PC-3 (cell line): ENCODE measurements around the gene PRPSAP2. TPM values are rescaled to one million over a fixed set of nuclear protein-coding genes. Genes with fewer than 3 reads are reported as not detected.

ENCODE experiments used
- ATAC-seq: fragments of 200-7000 bp; cut with Tn5 transposase; 2 replicates; pipeline ENCODE4 v1.9.1; 2020; ENCODE audit warnings: mild to moderate bottlenecking, moderate library complexity
- BruUV-seq: library from RNA; stranded (reverse); fragments of 400-500 nt; replicated peaks from 2 replicates; lab custom pipeline; 2021; lab: Mats Ljungman, UMichigan
- CTCF ChIA-PET: fragments of 300-600 bp; sonication (Branson Sonifier 250); formaldehyde crosslinking; loops from one replicate; lab custom pipeline; 2022; ENCODE audit warnings: antibody characterized with exemption; lab: Charles Lee
- POLR2A ChIA-PET: fragments of 300-600 bp; sonication (Branson Sonifier 250); formaldehyde crosslinking; loops from one replicate; lab custom pipeline; 2022; ENCODE audit warnings: antibody characterized with exemption; ENCODE audit not compliant: unreplicated experiment; lab: Charles Lee
- DNase-seq: peaks from one replicate; pipeline ENCODE4 v3.0.0-alpha.2; 2015
- H2AFZ ChIP-seq: fragments of 300-600 bp; sonication (generic); 2 replicates; pipeline ENCODE4 v1.6.0; 2016; ENCODE audit warnings: antibody characterized with exemption, low read length
- H3F3A ChIP-seq: fragments of 300-600 bp; sonication (generic); one replicate; pipeline ENCODE4 v1.6.0; 2017; ENCODE audit warnings: antibody characterized with exemption, low read length, control low read depth, mild to moderate bottlenecking; ENCODE audit not compliant: unreplicated experiment
- H3K27ac ChIP-seq: fragments of 300-600 bp; sonication (generic); 2 replicates; pipeline ENCODE4 v1.5.1; 2016; ENCODE audit warnings: mild to moderate bottlenecking, low read length
- H3K27me3 ChIP-seq: fragments of 300-600 bp; sonication (generic); 2 replicates; pipeline ENCODE4 v1.6.1; 2016; ENCODE audit warnings: low read length, mixed read lengths
- H3K36me3 ChIP-seq: fragments of 300-600 bp; sonication (generic); 2 replicates; pipeline ENCODE4 v1.6.1; 2016; ENCODE audit warnings: low read depth, mixed run types, low read length, mixed read lengths
- H3K4me1 ChIP-seq: fragments of 300-600 bp; sonication (generic); 2 replicates; pipeline ENCODE4 v1.5.1; 2016; ENCODE audit warnings: low read length; ENCODE audit not compliant: insufficient read depth
- H3K4me2 ChIP-seq: fragments of 300-600 bp; sonication (generic); 2 replicates; pipeline ENCODE4 v1.6.0; 2016; ENCODE audit warnings: low read length
- H3K4me3 ChIP-seq: fragments of 300-600 bp; sonication (generic); 2 replicates; pipeline ENCODE4 v1.5.1; 2016; ENCODE audit warnings: mild to moderate bottlenecking, low read length, mixed read lengths
- H3K79me2 ChIP-seq: fragments of 300-600 bp; sonication (generic); 2 replicates; pipeline ENCODE4 v1.6.1; 2017; ENCODE audit warnings: low read length, mixed read lengths
- H3K9ac ChIP-seq: fragments of 300-600 bp; sonication (generic); 2 replicates; pipeline ENCODE4 v1.6.0; 2016; ENCODE audit warnings: mild to moderate bottlenecking, low read length
- H3K9me2 ChIP-seq: fragments of 300-600 bp; sonication (generic); replicated peaks from 2 replicates; pipeline ENCODE4 v1.6.1; 2016; ENCODE audit warnings: mixed run types, low read length, mixed read lengths
- H3K9me3 ChIP-seq: fragments of 300-600 bp; sonication (generic); 2 replicates; pipeline ENCODE4 v1.6.1; 2016; ENCODE audit warnings: low read length, mixed read lengths
- H4K20me1 ChIP-seq: fragments of 300-600 bp; sonication (generic); 2 replicates; pipeline ENCODE4 v1.6.1; 2016; ENCODE audit warnings: low read length, mixed read lengths
- EZH2 ChIP-seq: fragments of 300-600 bp; sonication (generic); IDR thresholded peaks from one replicate; pipeline ENCODE4 v1.6.1; 2017; ENCODE audit warnings: antibody characterized with exemption, mild to moderate bottlenecking, low read length; ENCODE audit not compliant: unreplicated experiment
- EZH2phosphoT487 ChIP-seq: fragments of 300-600 bp; sonication (generic); IDR thresholded peaks from 2 replicates; pipeline ENCODE4 v1.6.1; 2018; ENCODE audit warnings: mild to moderate bottlenecking, antibody characterized with exemption, low read length, borderline replicate concordance
- intact Hi-C: fragments of 100-400 bp; cut with micrococcal nuclease; formaldehyde crosslinking; loops from 2 replicates; pipeline ENCODE4 v1.9.0; 2023
- total RNA-seq: library from RNA; depleted of rRNA; stranded (reverse); fragments of >200 nt; gene quantifications from 2 replicates; pipeline ENCODE4 v1.2.3, GENCODE V29; 2014
- TF ChIP-seq, protein P1 (sequence below): fragments of 300-600 bp; sonication (generic); conservative IDR thresholded peaks from 2 replicates; pipeline ENCODE4 v1.5.1; 2017; ENCODE audit warnings: antibody characterized with exemption, low read depth, mild to moderate bottlenecking, low read length

The PRPSAP2 gene
- total RNA-seq, 1 experiment from 2014 or later: 81.3 TPM

GRCh38 chr17:18896947-18897346 is 39.0 kb downstream of the PRPSAP2 start:
- DNase-seq (no peak), ATAC-seq (no peak)
- no peaks in the 10 kb centered on the region for H3K79me2 ChIP-seq
- no peaks in the 10 kb centered on the region for H3K9me2 ChIP-seq
- intact Hi-C loops: no loop called here
- no peaks in the 10 kb centered on the region for H3K4me1 ChIP-seq
- CTCF ChIA-PET: no interaction called here
- H3K4me3 ChIP-seq: no peak overlapping the region
- H3K4me2 ChIP-seq: no peak overlapping the region
- no peak overlapping the region for H3K9ac ChIP-seq
- no TSS peak for BruUV-seq
- H4K20me1 ChIP-seq: no peaks in the 10 kb centered on the region
- TF ChIP-seq EZH2phosphoT487 (no peak), EZH2 (no peak)
- TF ChIP-seq, protein P1, sequence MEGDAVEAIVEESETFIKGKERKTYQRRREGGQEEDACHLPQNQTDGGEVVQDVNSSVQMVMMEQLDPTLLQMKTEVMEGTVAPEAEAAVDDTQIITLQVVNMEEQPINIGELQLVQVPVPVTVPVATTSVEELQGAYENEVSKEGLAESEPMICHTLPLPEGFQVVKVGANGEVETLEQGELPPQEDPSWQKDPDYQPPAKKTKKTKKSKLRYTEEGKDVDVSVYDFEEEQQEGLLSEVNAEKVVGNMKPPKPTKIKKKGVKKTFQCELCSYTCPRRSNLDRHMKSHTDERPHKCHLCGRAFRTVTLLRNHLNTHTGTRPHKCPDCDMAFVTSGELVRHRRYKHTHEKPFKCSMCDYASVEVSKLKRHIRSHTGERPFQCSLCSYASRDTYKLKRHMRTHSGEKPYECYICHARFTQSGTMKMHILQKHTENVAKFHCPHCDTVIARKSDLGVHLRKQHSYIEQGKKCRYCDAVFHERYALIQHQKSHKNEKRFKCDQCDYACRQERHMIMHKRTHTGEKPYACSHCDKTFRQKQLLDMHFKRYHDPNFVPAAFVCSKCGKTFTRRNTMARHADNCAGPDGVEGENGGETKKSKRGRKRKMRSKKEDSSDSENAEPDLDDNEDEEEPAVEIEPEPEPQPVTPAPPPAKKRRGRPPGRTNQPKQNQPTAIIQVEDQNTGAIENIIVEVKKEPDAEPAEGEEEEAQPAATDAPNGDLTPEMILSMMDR: no peak
- H2AFZ ChIP-seq: no peak overlapping the region
- H3F3A ChIP-seq: no peaks in the 10 kb centered on the region
- peaks cover 43% of the 10 kb centered on the region for H3K36me3 ChIP-seq
- H3K27me3 ChIP-seq: no peaks in the 10 kb centered on the region
- no peak overlapping the region for H3K27ac ChIP-seq
- peaks cover 5% of the 10 kb centered on the region; the same call in 1 of the 2 replicates for H3K9me3 ChIP-seq
- POLR2A ChIA-PET: no interaction called here

DNA sequence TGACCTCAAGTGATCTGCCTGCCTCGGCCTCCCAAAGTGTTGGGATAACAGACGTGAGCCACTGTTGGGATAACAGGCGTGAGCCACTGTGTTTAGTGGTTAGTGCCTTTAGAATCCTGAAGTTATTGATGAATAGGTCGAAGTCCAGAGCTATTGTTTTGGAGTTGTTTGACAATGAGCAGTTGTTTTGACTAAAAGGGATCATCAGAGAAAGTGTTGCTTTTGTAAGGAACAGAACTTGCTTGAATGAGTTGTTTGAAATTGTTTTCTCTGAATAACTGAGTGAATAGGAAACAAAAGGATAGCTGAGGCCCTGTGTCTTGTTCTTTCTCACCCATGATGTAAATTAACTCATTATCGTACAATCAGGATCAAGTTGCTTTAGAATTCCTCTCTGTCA is 46.6 kb downstream of the PRPSAP2 start:
- Histone ChIP-seq H3K4me1 (no peaks in the 10 kb centered on the region), H4K20me1 (no peaks in the 10 kb centered on the region), H2AFZ (no peak overlapping the region), H3K9ac (no peak overlapping the region), H3K9me2 (no peaks in the 10 kb centered on the region), H3K79me2 (no peaks in the 10 kb centered on the region), H3K4me2 (no peak overlapping the region), H3K27ac (no peak overlapping the region), H3K36me3 (peaks cover 12% of the 10 kb centered on the region), H3K27me3 (no peaks in the 10 kb centered on the region), H3K9me3 (no peaks in the 10 kb centered on the region), H3F3A (no peaks in the 10 kb centered on the region), H3K4me3 (no peak overlapping the region)
- TF ChIP-seq EZH2 (no peak), EZH2phosphoT487 (no peak)
- TF ChIP-seq, protein P1: no peak
- DNase-seq (no peak), ATAC-seq (no peak)
- ChIA-PET POLR2A (no interaction called here), CTCF (no interaction called here)
- BruUV-seq: no TSS peak
- intact Hi-C loops: no loop called here

DNA sequence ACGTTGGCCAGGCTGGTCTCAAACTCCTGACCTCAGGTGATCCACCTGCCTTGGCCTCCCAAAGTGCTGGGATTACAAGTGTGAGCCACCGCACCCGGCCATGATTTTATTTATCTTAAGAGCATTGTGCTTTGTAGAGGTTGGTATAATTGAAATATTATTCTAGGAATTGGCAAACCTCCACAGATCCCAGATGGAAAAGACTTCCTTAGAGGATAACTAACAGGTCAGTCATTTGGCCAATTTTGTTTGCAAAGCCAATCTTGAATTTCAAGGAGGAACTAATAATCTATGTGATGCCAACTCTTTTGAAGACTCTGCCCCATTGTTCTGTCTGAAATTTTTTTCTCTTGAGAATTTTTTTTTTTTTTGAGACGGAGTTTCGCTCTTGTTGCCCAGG is 47.3 kb downstream of the PRPSAP2 start:
- H3F3A ChIP-seq: no peaks in the 10 kb centered on the region
- no peak for TF ChIP-seq EZH2phosphoT487
- TF ChIP-seq, protein P1: no peak
- TF ChIP-seq EZH2: no peak
- H3K4me1 ChIP-seq: no peaks in the 10 kb centered on the region
- H3K4me2 ChIP-seq: no peak overlapping the region
- ChIA-PET POLR2A (no interaction called here), CTCF (no interaction called here)
- H3K36me3 ChIP-seq: peaks cover 17% of the 10 kb centered on the region
- no peak overlapping the region for H3K4me3 ChIP-seq
- ATAC-seq (no peak), DNase-seq (no peak)
- H3K27me3 ChIP-seq: no peaks in the 10 kb centered on the region
- no TSS peak for BruUV-seq
- intact Hi-C loops: no loop called here
- H3K79me2 ChIP-seq: no peaks in the 10 kb centered on the region
- no peak overlapping the region for H3K9ac ChIP-seq
- H3K27ac ChIP-seq: no peak overlapping the region
- H3K9me2 ChIP-seq: no peaks in the 10 kb centered on the region
- H4K20me1 ChIP-seq: no peaks in the 10 kb centered on the region
- no peak overlapping the region for H2AFZ ChIP-seq
- no peaks in the 10 kb centered on the region for H3K9me3 ChIP-seq
